GM12873 (cell line): ENCODE data around the gene TPST2.
A peak's percentile ranks its signal among the peaks of the same experiment; 100 is the strongest.

ENCODE experiments used
- CTCF ChIP-seq: IDR thresholded peaks from 2 replicates; pipeline ENCODE4 v1.5.1; 2012; ENCODE audit warnings: low read depth, mild to moderate bottlenecking, moderate library complexity, low read length, control low read depth; ENCODE audit not compliant: insufficient read depth; ENCODE audit errors: missing control alignments

The TPST2 gene

GRCh38 chr22:26515931-26516330 lies 74.0 kb downstream of the TPST2 start:
- TF ChIP-seq CTCF = no peak

GRCh38 chr22:26514419-26515161 lies 75.3 kb downstream of the TPST2 start:
- no peak for TF ChIP-seq CTCF

GRCh38 chr22:26513838-26514237 lies 76.1 kb downstream of the TPST2 start:
- no peak for TF ChIP-seq CTCF

- TF ChIP-seq CTCF = no peak
These were observed 77.7 kb downstream of the TPST2 start, which contains the start of gene TFIP11 for GRCh38 chr22:26512149-26512793. Gene TFIP11 (minus strand): TSS chr22:26512473. CDS start chr22:26510272, 2,201 bp downstream.

- TF ChIP-seq CTCF = no peak
These were observed 81.8 kb downstream of the TPST2 start for GRCh38 chr22:26508148-26508547.

- TF ChIP-seq CTCF = no peak
These were observed 86.2 kb downstream of the TPST2 start for GRCh38 chr22:26503758-26504157.

- peak; percentile 81 for TF ChIP-seq CTCF
These were observed 87.0 kb downstream of the TPST2 start for GRCh38 chr22:26502688-26503561.
